IPS DF 6.9 (cell line): ENCODE results near the gene ZDHHC14.

ENCODE experiments used
- DNase-seq: peaks from one replicate; pipeline ENCODE4 v3.0.0-alpha.2; 2013; ENCODE audit warnings: low read depth, low spot score
- H3K27ac ChIP-seq: one replicate; pipeline ENCODE4 v1.5.1; 2013; ENCODE audit warnings: low read length, control low read depth
- H3K27me3 ChIP-seq: 2 replicates; pipeline ENCODE4 v1.6.1; 2013; ENCODE audit warnings: mild to moderate bottlenecking, low read length; ENCODE audit not compliant: control insufficient read depth, insufficient read depth
- H3K36me3 ChIP-seq: 2 replicates; pipeline ENCODE4 v1.6.1; 2013; ENCODE audit warnings: low read length; ENCODE audit not compliant: control insufficient read depth, insufficient read depth
- H3K4me1 ChIP-seq: 2 replicates; pipeline ENCODE4 v1.6.1; 2013; ENCODE audit warnings: low read length; ENCODE audit not compliant: control insufficient read depth, insufficient read depth
- H3K4me3 ChIP-seq: 2 replicates; pipeline ENCODE4 v1.5.1; 2013; ENCODE audit warnings: mild to moderate bottlenecking, low read length
- H3K9me3 ChIP-seq: 2 replicates; pipeline ENCODE4 v1.6.1; 2013; ENCODE audit warnings: low read length, inconsistent platforms; ENCODE audit not compliant: control insufficient read depth, insufficient read depth
- WGBS: extraction: QIAGEN DNeasy Blood & Tissue Kit; methylation state at CpG from one replicate; pipeline ENCODE4 v1.1.7; 2013; ENCODE audit warnings: mixed read lengths, missing lambda C conversion rate; ENCODE audit not compliant: insufficient read length, insufficient coverage; 5-methylcytosine and 5-hydroxymethylcytosine counted together

ZDHHC14 gene

GRCh38 chr6:157491571-157492232 lies 110.7 kb downstream of the ZDHHC14 start:
- H3K9me3 ChIP-seq: no peaks in the 10 kb centered on the region

GRCh38 chr6:157492249-157492648 lies 111.3 kb downstream of the ZDHHC14 start:
- 0 out of 2 replicates have a peak, but pooled peaks cover 2% of the 10 kb centered on the region for H3K4me1 ChIP-seq
- no peak overlapping the region for H3K4me3 ChIP-seq
- no peak overlapping the region for H3K27ac ChIP-seq
- no peaks in the 10 kb centered on the region for H3K36me3 ChIP-seq
- no peaks in the 10 kb centered on the region for H3K27me3 ChIP-seq
- no CpG with 5 or more reads among the region's 12 CpGs for WGBS
- no peak for DNase-seq
- H3K9me3 ChIP-seq: no peaks in the 10 kb centered on the region

More at GRCh38 chr6:157491571-157492232, 110.7 kb downstream of the ZDHHC14 start:
- Histone ChIP-seq H3K27ac (no peak overlapping the region), H3K4me1 (0 out of 2 replicates have a peak, but pooled peaks cover 2% of the 10 kb centered on the region), H3K4me3 (no peak overlapping the region), H3K27me3 (no peaks in the 10 kb centered on the region), H3K36me3 (no peaks in the 10 kb centered on the region)
- WGBS: no CpG with 5 or more reads among the region's 20 CpGs
- DNase-seq: no peak

GRCh38 chr6:157492741-157493140 lies 111.8 kb downstream of the ZDHHC14 start:
- Histone ChIP-seq H3K4me1 (0 out of 2 replicates have a peak, but pooled peaks cover 2% of the 10 kb centered on the region), H3K36me3 (no peaks in the 10 kb centered on the region), H3K4me3 (no peak overlapping the region), H3K27me3 (no peaks in the 10 kb centered on the region), H3K27ac (no peak overlapping the region), H3K9me3 (no peaks in the 10 kb centered on the region)
- no CpG with 5 or more reads among the region's 3 CpGs for WGBS
- no peak for DNase-seq

GRCh38 chr6:157493173-157493572 lies 112.2 kb downstream of the ZDHHC14 start:
- H3K36me3 ChIP-seq: no peaks in the 10 kb centered on the region
- no peaks in the 10 kb centered on the region for H3K27me3 ChIP-seq
- H3K9me3 ChIP-seq: no peaks in the 10 kb centered on the region
- H3K4me1 ChIP-seq: 0 out of 2 replicates have a peak, but pooled peaks cover 2% of the 10 kb centered on the region
- H3K27ac ChIP-seq: no peak overlapping the region
- no peak for DNase-seq
- H3K4me3 ChIP-seq: no peak overlapping the region
- WGBS: no CpG with 5 or more reads among the region's 11 CpGs

GRCh38 chr6:157493576-157493975 lies 112.6 kb downstream of the ZDHHC14 start:
- H3K36me3 ChIP-seq: no peaks in the 10 kb centered on the region
- H3K27me3 ChIP-seq: no peaks in the 10 kb centered on the region
- H3K4me1 ChIP-seq: 0 out of 2 replicates have a peak, but pooled peaks cover 2% of the 10 kb centered on the region
- no peak overlapping the region for H3K27ac ChIP-seq
- no peaks in the 10 kb centered on the region for H3K9me3 ChIP-seq
- no CpG with 5 or more reads among the region's 10 CpGs for WGBS
- H3K4me3 ChIP-seq: no peak overlapping the region
- DNase-seq: no peak

GRCh38 chr6:157494132-157494710 lies 113.2 kb downstream of the ZDHHC14 start:
- no peaks in the 10 kb centered on the region for H3K27me3 ChIP-seq
- no peak overlapping the region for H3K4me3 ChIP-seq
- no CpG with 5 or more reads among the region's 6 CpGs for WGBS
- no peaks in the 10 kb centered on the region for H3K4me1 ChIP-seq
- no peak overlapping the region for H3K27ac ChIP-seq
- H3K36me3 ChIP-seq: no peaks in the 10 kb centered on the region
- no peaks in the 10 kb centered on the region for H3K9me3 ChIP-seq
- no peak for DNase-seq

GRCh38 chr6:157496534-157497095 lies 115.6 kb downstream of the ZDHHC14 start:
- no peak for DNase-seq
- Histone ChIP-seq H3K4me3 (no peak overlapping the region), H3K27ac (no peak overlapping the region), H3K9me3 (no peaks in the 10 kb centered on the region), H3K27me3 (no peaks in the 10 kb centered on the region), H3K4me1 (no peaks in the 10 kb centered on the region), H3K36me3 (no peaks in the 10 kb centered on the region)
- no CpG with 5 or more reads among the region's 5 CpGs for WGBS

- no peaks in the 10 kb centered on the region for H3K27me3 ChIP-seq
- H3K4me3 ChIP-seq: no peak overlapping the region
- H3K4me1 ChIP-seq: no peaks in the 10 kb centered on the region
- H3K27ac ChIP-seq: no peak overlapping the region
- no peak for DNase-seq
- H3K9me3 ChIP-seq: no peaks in the 10 kb centered on the region
- H3K36me3 ChIP-seq: no peaks in the 10 kb centered on the region
- WGBS: no CpG with 5 or more reads among the region's 2 CpGs
Measured at GRCh38 chr6:157497579-157497978, 116.6 kb downstream of the ZDHHC14 start.

GRCh38 chr6:157498817-157499216 lies 117.8 kb downstream of the ZDHHC14 start:
- H3K4me3 ChIP-seq: no peak overlapping the region
- H3K27me3 ChIP-seq: no peaks in the 10 kb centered on the region
- no peak overlapping the region for H3K27ac ChIP-seq
- no peaks in the 10 kb centered on the region for H3K36me3 ChIP-seq
- H3K9me3 ChIP-seq: no peaks in the 10 kb centered on the region
- no CpG with 5 or more reads among the region's 2 CpGs for WGBS
- no peak for DNase-seq
- no peaks in the 10 kb centered on the region for H3K4me1 ChIP-seq

GRCh38 chr6:157500022-157500421 lies 119.0 kb downstream of the ZDHHC14 start:
- Histone ChIP-seq H3K9me3 (no peaks in the 10 kb centered on the region), H3K4me3 (no peak overlapping the region), H3K27me3 (no peaks in the 10 kb centered on the region), H3K4me1 (no peaks in the 10 kb centered on the region), H3K27ac (no peak overlapping the region), H3K36me3 (no peaks in the 10 kb centered on the region)
- no peak for DNase-seq
- no CpG with 5 or more reads among the region's 1 CpG for WGBS
